ENCODE results near the gene RALGPS2.

The RALGPS2 gene

DNA sequence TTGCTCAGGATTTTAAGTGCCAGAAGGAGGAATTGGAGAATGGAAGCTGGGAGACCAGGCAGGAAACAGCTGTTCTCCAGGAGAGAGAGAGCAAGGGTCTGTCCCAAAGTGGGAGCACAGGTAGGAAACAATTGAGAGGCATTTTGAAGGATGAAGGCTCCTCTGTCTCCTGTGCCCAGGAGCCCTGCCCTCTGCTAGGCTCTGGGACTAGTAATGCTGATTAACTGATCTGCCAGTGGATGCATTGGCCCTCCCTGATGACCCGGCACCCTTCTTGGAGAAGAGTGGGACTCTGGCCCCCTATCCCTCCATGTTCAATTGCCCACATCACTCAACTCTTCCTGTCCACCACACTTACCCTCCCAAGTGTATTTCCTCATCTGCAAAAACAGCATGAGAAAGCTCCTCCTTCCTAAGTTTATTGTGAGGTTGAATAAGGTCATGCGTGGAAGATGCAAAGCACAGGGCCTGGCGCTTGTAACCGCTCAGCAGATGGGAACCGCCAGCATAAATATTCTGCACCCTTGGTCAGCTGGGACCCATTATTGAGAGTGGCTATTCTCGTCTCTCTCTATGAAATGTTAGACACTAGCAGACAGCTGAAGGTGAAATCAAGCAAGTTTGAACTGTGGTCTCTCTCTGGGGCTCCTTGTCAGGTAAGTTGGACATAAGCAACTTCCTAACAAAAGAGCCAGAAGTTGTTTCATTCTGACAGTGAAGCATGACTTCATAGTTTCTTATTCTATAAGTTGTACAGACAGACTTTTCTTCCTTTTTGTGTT lies 208.9 kb downstream of the RALGPS2 start:
- Mint-ChIP-seq H3K4me3 (no peak overlapping the region), H3K36me3 (ENCODE audit: low read depth) (no peaks in the 10 kb centered on the region), H3K9me3 (no peaks in the 10 kb centered on the region), H3K4me1 (ENCODE audit: low read depth) (no peaks in the 10 kb centered on the region), H3K27me3 (ENCODE audit: low read depth) (peaks cover 3% of the 10 kb centered on the region), H3K27ac (no peak overlapping the region)
- DNase-seq (ENCODE audit: low spot score): no peak

DNA sequence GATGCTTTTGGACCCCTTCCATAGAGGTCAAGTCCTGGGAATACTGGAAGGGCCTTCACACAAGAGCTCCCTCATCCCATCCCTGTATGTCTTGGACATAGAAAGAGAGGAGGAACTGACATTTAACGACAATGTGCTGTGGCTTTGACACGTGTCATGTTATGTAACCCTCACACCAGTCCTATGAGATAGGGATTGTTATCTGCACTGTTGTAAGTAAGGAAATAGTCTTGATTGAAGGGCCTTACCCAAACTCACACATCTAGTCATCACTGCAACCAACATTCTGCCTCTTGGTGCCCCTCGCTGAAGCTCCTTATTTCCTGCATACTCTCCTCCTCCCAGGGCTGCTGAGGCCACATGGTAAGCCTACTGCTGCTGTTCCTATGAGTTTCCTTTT lies 209.5 kb downstream of the RALGPS2 start:
- peaks cover 3% of the 10 kb centered on the region for H3K27me3 Mint-ChIP-seq (ENCODE audit: low read depth)
- no peak overlapping the region for H3K4me3 Mint-ChIP-seq
- no peak overlapping the region for H3K27ac Mint-ChIP-seq
- no peak for DNase-seq (ENCODE audit: low spot score)
- no peaks in the 10 kb centered on the region for H3K36me3 Mint-ChIP-seq (ENCODE audit: low read depth)
- H3K9me3 Mint-ChIP-seq: no peaks in the 10 kb centered on the region
- H3K4me1 Mint-ChIP-seq (ENCODE audit: low read depth): no peaks in the 10 kb centered on the region

DNA sequence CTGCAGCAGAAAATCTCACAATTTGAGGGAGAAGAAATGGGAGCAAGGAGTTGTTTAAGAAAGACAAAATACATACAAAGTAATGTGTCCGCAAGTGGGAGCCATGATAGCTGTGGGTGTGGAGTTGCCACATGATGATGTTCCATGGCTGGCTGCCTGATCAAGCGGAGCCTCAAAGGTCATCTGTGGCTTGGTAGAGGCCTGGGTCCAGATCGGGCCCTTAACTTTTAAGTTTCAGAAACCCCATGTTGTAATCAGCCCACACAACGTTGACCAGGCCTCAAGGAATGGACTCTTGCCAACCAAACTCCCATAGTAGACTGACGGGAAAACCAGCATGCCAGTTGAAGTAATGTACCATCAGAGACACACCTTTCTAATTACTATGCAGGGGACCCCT lies 210.6 kb downstream of the RALGPS2 start:
- no peak overlapping the region for H3K4me3 Mint-ChIP-seq
- H3K9me3 Mint-ChIP-seq: no peaks in the 10 kb centered on the region
- H3K36me3 Mint-ChIP-seq (ENCODE audit: low read depth): no peaks in the 10 kb centered on the region
- no peaks in the 10 kb centered on the region for H3K4me1 Mint-ChIP-seq (ENCODE audit: low read depth)
- H3K27ac Mint-ChIP-seq: no peak overlapping the region
- no peak for DNase-seq (ENCODE audit: low spot score)
- peaks cover 3% of the 10 kb centered on the region for H3K27me3 Mint-ChIP-seq (ENCODE audit: low read depth)

DNA sequence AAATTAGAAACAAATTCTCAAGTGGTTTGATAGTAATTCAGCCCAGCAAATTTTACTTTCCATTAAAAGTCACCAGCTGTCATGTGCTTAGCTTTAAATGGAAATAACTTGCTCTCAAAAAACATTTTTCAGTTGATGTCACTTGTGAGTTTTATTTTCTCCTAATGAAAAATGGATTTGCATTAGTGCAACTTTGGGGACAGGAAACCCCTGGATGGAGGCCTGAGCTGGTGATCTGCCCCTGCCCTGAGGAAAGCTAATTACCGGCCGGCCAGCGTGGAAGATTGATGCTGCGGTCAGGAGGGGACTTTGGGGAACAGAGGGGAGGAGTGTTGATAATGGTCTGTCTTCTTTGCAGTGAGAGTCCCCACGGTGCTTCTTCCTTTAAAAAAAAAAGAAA lies 212.7 kb downstream of the RALGPS2 start:
- Mint-ChIP-seq H3K9me3 (no peaks in the 10 kb centered on the region), H3K4me1 (ENCODE audit: low read depth) (peaks cover under 1% of the 10 kb centered on the region), H3K27ac (no peak overlapping the region), H3K27me3 (ENCODE audit: low read depth) (peaks cover 2% of the 10 kb centered on the region), H3K4me3 (no peak overlapping the region), H3K36me3 (ENCODE audit: low read depth) (no peaks in the 10 kb centered on the region)
- no peak for DNase-seq (ENCODE audit: low spot score)

DNA sequence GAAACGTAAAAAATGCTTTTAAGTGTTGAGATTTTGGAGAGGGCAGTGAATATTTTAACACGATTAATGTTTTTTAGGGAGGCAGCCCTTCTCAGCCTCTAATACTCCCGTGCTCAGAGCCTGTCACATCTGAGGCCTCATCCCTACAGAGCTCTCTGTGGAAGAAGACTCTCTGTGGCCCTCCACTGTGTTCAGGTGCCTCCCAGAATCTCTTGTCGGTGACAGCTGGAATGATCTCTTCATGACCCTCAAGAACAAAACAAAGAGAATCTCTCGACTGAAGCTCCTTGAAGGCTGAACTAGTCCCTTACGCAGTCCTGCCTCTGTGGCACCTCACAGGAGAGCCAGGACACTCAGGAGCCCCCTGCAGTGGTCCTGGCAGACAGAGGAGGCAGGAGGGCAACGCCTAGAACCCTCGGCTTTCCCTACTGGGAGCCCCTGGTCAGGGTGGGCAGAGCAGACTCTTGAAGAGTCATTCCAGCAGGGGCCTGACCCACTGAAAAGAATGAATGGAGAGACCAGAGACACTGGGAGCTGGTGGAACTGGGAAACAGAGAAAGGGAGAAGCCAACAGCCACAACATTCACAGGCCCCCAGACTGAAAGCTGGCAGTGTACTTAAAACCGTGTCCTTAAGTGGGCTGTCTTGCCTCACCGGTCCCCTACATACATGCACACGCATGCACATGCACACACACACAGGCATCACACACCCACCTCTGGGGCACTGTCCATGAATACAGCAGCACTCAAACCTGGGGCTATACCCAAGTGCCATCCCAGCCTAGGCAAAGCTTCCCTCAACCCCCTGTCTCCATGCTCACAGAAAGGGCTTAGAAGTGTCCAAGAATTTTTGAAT lies 213.3 kb downstream of the RALGPS2 start:
- peaks cover 2% of the 10 kb centered on the region for H3K27me3 Mint-ChIP-seq (ENCODE audit: low read depth)
- H3K36me3 Mint-ChIP-seq (ENCODE audit: low read depth): no peaks in the 10 kb centered on the region
- DNase-seq (ENCODE audit: low spot score): no peak
- H3K4me3 Mint-ChIP-seq: no peak overlapping the region
- H3K9me3 Mint-ChIP-seq: no peaks in the 10 kb centered on the region
- no peak overlapping the region for H3K27ac Mint-ChIP-seq
- H3K4me1 Mint-ChIP-seq (ENCODE audit: low read depth): peaks cover 2% of the 10 kb centered on the region

DNA sequence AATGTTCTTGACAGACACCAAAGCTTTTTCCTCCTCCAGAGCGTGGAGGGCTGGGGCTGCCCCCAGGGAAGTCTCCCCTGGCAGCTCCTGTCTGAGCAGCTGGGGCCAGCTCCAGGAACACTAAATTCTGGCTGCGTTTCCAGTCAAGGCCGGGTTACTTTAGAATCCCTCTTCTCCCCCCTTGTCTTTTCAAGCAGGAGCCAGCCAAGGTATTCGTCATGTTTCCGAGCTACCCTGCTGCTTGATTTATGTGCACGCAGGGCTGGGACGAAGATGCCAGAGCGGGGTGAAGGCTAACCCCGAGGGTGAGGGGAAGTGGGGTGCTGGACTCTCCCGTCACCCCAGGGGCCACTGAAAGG lies 213.9 kb downstream of the RALGPS2 start:
- Mint-ChIP-seq H3K9me3 (no peaks in the 10 kb centered on the region), H3K4me3 (no peak overlapping the region), H3K27me3 (ENCODE audit: low read depth) (peaks cover 2% of the 10 kb centered on the region), H3K27ac (no peak overlapping the region), H3K4me1 (ENCODE audit: low read depth) (peaks cover 2% of the 10 kb centered on the region), H3K36me3 (ENCODE audit: low read depth) (no peaks in the 10 kb centered on the region)
- DNase-seq (ENCODE audit: low spot score): no peak

DNA sequence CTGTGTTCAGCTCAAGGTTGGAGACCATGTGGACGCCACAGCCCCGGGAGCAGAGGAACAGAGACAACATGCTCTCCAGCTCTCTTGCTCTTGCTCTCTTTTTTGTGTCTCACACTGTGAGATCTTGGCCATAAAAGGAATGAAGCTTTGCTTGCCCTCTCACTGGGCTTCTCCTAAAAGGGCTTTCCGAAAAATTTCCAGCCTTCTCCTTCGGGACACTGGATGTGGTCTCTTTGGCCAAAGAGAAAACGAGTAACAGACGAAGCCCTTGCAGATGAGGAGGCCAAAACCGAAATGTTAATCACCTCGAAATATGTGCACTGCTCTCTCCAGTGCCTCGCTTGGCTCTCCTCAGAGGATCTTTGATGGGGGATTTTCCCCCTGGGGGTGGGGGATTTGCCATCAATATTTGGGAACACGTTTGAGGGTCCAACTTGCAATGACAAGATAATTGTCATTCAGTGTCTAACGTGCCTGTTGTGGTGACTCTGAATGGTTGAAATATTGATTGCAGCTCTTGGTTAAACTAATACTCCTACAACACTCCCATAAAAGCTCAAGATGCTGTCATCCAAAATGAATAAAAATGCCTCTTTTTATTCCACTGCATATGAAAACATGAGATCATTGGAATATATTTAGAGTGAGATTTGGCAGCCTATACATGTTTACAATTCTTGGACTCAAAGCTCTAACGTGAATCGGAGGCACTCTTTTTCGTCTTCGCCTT lies 214.5 kb downstream of the RALGPS2 start:
- DNase-seq (ENCODE audit: low spot score): no peak
- H3K9me3 Mint-ChIP-seq: no peaks in the 10 kb centered on the region
- H3K27ac Mint-ChIP-seq: no peak overlapping the region
- no peak overlapping the region for H3K4me3 Mint-ChIP-seq
- H3K4me1 Mint-ChIP-seq (ENCODE audit: low read depth): peaks cover 2% of the 10 kb centered on the region
- H3K36me3 Mint-ChIP-seq (ENCODE audit: low read depth): no peaks in the 10 kb centered on the region
- peaks cover 2% of the 10 kb centered on the region for H3K27me3 Mint-ChIP-seq (ENCODE audit: low read depth)

DNA sequence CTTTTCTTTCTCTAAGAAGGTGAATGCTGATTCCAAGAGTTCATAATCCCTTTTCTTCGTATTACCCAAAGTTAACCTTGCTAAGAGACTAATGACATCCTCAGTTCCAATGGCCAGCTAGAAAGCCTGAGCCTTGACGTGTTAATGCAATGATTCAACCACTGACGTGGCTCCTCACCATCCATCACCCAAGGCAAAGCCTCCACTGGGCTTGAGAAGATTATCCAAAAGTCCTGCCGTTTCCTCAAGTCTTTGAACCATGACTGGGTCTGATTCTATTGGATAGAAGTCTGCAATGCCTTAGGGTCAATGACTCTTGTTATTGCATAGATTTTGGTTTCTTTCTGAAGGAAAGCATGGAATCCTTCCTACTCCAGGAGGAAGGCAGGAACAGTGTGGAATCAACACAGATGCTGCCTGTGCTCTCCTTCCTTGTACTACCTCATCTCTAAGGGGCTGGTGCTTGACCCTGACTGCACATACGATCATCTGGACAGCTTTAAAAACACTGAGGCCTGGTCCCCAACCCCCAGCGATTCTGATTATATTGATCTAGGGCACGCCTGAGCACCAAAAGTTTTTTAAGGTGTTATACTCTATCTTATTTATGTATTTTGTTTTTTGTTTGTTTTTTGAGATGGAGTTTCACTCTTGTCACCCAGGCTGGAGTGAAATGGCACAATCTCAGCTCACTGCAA lies 215.2 kb downstream of the RALGPS2 start:
- no peaks in the 10 kb centered on the region for H3K36me3 Mint-ChIP-seq (ENCODE audit: low read depth)
- no peak overlapping the region for H3K4me3 Mint-ChIP-seq
- peaks cover 2% of the 10 kb centered on the region for H3K4me1 Mint-ChIP-seq (ENCODE audit: low read depth)
- no peaks in the 10 kb centered on the region for H3K9me3 Mint-ChIP-seq
- H3K27me3 Mint-ChIP-seq (ENCODE audit: low read depth): peaks cover 2% of the 10 kb centered on the region
- no peak for DNase-seq (ENCODE audit: low spot score)
- no peak overlapping the region for H3K27ac Mint-ChIP-seq

DNA sequence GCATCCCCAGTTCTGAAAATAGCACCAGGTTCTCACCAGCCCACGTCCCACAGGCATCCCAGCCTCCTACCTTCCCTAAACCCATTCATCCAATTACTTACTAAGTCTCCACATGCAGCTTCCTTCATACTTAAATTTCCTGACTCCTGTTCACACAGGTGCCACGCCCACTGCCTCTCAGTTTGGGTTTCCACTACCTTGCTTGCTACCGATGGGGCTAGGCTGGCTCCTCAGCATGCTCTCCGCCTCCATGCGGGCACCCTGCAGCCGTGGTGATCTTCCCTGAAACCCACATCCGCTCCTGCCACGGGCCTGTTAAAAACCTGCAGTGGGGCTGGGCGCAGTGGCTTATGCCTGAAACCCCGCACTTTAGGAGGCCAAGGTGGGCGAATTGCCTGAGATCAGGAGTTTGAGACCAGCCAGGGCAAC lies 216.2 kb downstream of the RALGPS2 start:
- H3K27ac Mint-ChIP-seq: no peak overlapping the region
- DNase-seq (ENCODE audit: low spot score): no peak
- peaks cover 2% of the 10 kb centered on the region for H3K27me3 Mint-ChIP-seq (ENCODE audit: low read depth)
- no peaks in the 10 kb centered on the region for H3K36me3 Mint-ChIP-seq (ENCODE audit: low read depth)
- H3K4me3 Mint-ChIP-seq: no peak overlapping the region
- H3K4me1 Mint-ChIP-seq (ENCODE audit: low read depth): peaks cover 2% of the 10 kb centered on the region
- H3K9me3 Mint-ChIP-seq: no peaks in the 10 kb centered on the region

DNA sequence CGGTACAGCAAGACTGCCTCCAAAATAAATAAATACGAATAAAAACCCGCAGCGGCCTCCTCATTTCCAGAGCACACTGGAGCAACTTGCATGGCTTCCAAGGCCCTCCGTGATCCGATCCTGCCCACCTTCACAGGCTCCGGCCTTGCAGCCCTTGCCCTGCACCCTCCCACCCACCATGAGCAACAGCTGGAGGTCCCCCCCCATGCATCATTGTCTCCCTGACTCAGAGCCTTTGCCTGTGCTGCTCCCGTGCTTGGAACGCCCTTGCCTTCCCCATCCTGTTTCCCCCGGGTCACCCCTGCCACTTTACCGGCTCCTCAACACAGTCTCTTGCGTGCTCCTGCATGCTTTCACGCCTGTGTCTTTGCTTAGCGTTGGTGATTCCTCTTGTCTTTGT lies 216.8 kb downstream of the RALGPS2 start:
- no peak overlapping the region for H3K4me3 Mint-ChIP-seq
- H3K4me1 Mint-ChIP-seq (ENCODE audit: low read depth): peaks cover 2% of the 10 kb centered on the region
- no peak overlapping the region for H3K27ac Mint-ChIP-seq
- peaks cover 2% of the 10 kb centered on the region for H3K27me3 Mint-ChIP-seq (ENCODE audit: low read depth)
- no peaks in the 10 kb centered on the region for H3K9me3 Mint-ChIP-seq
- no peaks in the 10 kb centered on the region for H3K36me3 Mint-ChIP-seq (ENCODE audit: low read depth)
- no peak for DNase-seq (ENCODE audit: low spot score)

DNA sequence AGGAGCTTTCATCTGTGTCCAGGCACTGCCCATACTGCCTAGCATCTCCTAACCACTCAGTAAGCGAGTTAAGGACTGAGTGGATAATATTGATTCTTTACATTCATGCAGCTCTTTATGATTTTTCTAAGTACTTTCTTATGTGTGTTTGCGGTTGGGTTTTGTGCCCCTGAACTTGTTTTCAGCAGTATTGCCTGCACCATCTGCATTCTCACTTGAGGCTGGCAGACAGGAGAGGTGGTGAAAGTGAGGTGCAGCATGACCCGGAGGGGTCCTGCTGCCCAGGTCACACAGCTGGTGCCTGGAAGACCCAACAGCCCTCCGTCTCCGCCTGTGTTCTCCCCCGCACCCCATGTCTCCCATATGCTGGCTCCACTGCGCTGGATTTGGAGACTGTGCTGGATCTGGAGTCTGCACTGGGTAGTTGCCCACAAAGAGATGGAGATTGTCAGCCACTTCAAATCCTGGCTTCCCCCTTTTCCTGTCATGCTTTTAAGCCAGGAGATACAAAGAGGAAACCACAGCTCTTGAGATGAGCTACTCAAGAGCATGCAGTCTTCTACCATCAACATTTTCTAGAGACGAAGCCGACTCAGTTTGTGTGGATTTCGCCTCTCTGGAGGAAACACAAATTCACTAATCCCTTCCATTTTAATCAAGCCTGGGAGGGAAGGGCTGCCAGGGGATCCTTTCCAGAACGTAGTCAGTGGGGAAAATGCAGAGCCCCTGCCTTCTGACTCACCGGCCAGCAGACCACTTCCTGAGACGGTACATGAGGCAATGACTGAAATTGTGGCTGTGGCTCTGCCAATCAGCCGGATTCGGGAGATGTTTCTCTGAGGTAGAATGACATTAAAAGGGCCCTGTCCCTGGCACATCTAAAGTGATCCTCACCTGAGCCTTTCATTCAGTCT lies 217.5 kb downstream of the RALGPS2 start:
- Mint-ChIP-seq H3K27ac (no peak overlapping the region), H3K4me1 (ENCODE audit: low read depth) (peaks cover 2% of the 10 kb centered on the region), H3K4me3 (no peak overlapping the region), H3K27me3 (ENCODE audit: low read depth) (peaks cover 2% of the 10 kb centered on the region), H3K36me3 (ENCODE audit: low read depth) (no peaks in the 10 kb centered on the region), H3K9me3 (no peaks in the 10 kb centered on the region)
- peak; percentile 7 for DNase-seq (ENCODE audit: low spot score)

DNA sequence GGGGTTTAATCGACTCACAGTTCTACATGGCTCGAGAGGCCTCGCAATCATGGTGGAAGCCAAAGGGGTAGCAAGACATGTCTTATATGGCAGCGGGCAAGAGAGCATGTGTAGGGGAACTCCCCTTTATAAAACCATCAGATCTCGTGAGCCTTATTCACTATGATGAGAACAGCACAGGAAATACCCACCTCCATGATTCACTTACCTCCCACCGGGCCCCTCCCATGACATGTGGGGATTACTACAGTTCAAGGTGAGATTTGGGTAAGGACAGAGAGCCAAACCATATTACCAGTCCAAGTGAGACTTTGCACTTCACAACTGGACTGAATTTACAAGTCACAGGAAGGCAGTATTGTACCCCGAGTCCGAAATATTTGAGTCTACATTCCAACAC lies 219.7 kb downstream of the RALGPS2 start:
- DNase-seq (ENCODE audit: low spot score): no peak

DNA sequence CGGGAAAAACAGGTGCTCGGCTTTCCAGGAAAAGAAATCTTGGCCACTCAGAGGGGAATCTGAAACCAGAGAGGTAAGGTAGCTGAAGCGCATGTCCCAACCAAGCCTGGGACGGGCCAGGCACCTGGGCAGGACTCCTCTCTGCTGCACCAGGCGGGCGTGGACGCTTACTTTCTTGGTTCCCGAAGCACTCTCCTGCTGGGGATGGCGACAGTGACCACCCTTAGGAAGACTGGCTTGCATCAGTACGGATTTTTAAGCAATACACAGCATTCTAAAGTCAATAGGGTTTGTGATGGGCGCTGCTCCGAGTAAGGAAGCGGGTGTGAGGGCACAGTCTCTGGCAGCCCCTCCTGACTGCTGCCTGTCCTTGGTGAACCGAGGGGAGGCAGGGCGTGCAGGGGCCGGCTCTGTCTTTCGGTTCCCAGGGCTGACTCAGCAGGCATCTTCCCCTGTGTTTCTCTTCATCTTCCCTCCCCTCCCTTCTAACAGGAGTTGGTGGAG lies 220.8 kb downstream of the RALGPS2 start:
- no peak overlapping the region for H3K4me3 Mint-ChIP-seq
- H3K9me3 Mint-ChIP-seq: no peaks in the 10 kb centered on the region
- H3K36me3 Mint-ChIP-seq (ENCODE audit: low read depth): no peaks in the 10 kb centered on the region
- H3K27me3 Mint-ChIP-seq (ENCODE audit: low read depth): peaks cover 3% of the 10 kb centered on the region
- H3K27ac Mint-ChIP-seq: no peak overlapping the region
- no peak for DNase-seq (ENCODE audit: low spot score)
- peaks cover 2% of the 10 kb centered on the region for H3K4me1 Mint-ChIP-seq (ENCODE audit: low read depth)

More for the DNA sequence above, 219.7 kb downstream of the RALGPS2 start:
- H3K36me3 Mint-ChIP-seq (ENCODE audit: low read depth): no peaks in the 10 kb centered on the region
- H3K9me3 Mint-ChIP-seq: no peaks in the 10 kb centered on the region
- H3K4me1 Mint-ChIP-seq (ENCODE audit: low read depth): peaks cover 2% of the 10 kb centered on the region
- no peak overlapping the region for H3K27ac Mint-ChIP-seq
- H3K4me3 Mint-ChIP-seq: no peak overlapping the region
- H3K27me3 Mint-ChIP-seq (ENCODE audit: low read depth): peaks cover 4% of the 10 kb centered on the region
